Endothelial cell (in vitro differentiated cells): ENCODE data around the gene NAPG. TPM values are rescaled to one million over a fixed set of nuclear protein-coding genes. Genes with fewer than 3 reads are reported as not detected.
"Not testable (repeated sequence)": the region's sequence is repeated elsewhere in the genome, so short reads cannot be mapped to it uniquely, and the experiment has no call there.

Experiments
- DNase-seq: peaks from one replicate; pipeline ENCODE4 v3.0.0; 2021; ENCODE audit warnings: low spot score
- H3K27ac Mint-ChIP-seq: one replicate; pipeline ENCODE4 v1.8.0; 2021; ENCODE audit warnings: mixed read lengths, inconsistent platforms; ENCODE audit not compliant: unreplicated experiment
- H3K27me3 Mint-ChIP-seq: one replicate; pipeline ENCODE4 v1.8.0; 2021; ENCODE audit warnings: mild to moderate bottlenecking, moderate library complexity, mixed read lengths, inconsistent platforms; ENCODE audit not compliant: unreplicated experiment
- H3K36me3 Mint-ChIP-seq: one replicate; pipeline ENCODE4 v1.8.0; 2021; ENCODE audit warnings: mild to moderate bottlenecking, low read depth, mixed read lengths, inconsistent platforms; ENCODE audit not compliant: unreplicated experiment
- H3K4me1 Mint-ChIP-seq: one replicate; pipeline ENCODE4 v1.8.0; 2021; ENCODE audit warnings: mild to moderate bottlenecking, mixed read lengths, inconsistent platforms; ENCODE audit not compliant: unreplicated experiment
- H3K4me3 Mint-ChIP-seq: one replicate; pipeline ENCODE4 v1.8.0; 2021; ENCODE audit warnings: mild to moderate bottlenecking, mixed read lengths, inconsistent platforms; ENCODE audit not compliant: unreplicated experiment
- H3K9me3 Mint-ChIP-seq: one replicate; pipeline ENCODE4 v1.8.0; 2021; ENCODE audit warnings: mixed read lengths, inconsistent platforms; ENCODE audit not compliant: unreplicated experiment
- CTCF ChIP-seq: fragments of 200-600 bp; sonication (generic); IDR thresholded peaks from one replicate; pipeline ENCODE4 v1.5.0; 2021; ENCODE audit warnings: antibody characterized with exemption; ENCODE audit not compliant: unreplicated experiment
- total RNA-seq: library from RNA; stranded (reverse); fragmentation: NEBNext Ultra II Directional; extraction: Animal tissue kit (Norgen Biotek cat#: 25700); gene quantifications from one replicate; pipeline ENCODE4 v1.2.1, GENCODE V29; 2021; ENCODE audit not compliant: unreplicated experiment

The NAPG gene
- total RNA-seq, 1 donor from 2014 or later = 33.6 TPM

- H3K27ac Mint-ChIP-seq = no peak overlapping the region
- H3K27me3 Mint-ChIP-seq = peaks cover 2% of the 10 kb centered on the region
- no peak for TF ChIP-seq CTCF
- H3K9me3 Mint-ChIP-seq = no peaks in the 10 kb centered on the region
- H3K36me3 Mint-ChIP-seq = no peaks in the 10 kb centered on the region
- H3K4me1 Mint-ChIP-seq = no peaks in the 10 kb centered on the region
- H3K4me3 Mint-ChIP-seq = no peak overlapping the region
- no peak for DNase-seq
Measured at GRCh38 chr18:10570622-10571021, 44.8 kb downstream of the NAPG start.

DNA sequence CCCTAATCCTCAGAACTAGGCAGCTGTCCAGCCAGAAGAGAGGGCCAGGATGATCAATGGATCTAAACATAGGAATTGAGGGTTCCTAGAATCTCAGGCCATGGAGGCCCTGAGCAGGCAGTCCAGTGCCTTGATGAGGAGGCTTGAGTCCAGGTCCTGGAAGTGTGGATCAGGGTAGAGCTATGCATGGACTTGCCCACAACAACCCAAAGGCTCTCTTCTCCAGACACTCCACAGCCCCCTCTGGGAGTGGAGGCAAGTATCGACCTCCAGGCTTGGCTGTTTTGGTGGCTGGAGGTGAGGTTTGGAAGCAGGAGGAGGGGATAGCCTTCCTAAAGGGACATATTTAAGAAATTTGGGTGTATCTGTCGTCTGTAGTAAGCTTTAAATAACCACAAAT lies 45.7 kb downstream of the NAPG start:
- Mint-ChIP-seq H3K9me3 (no peaks in the 10 kb centered on the region), H3K36me3 (no peaks in the 10 kb centered on the region), H3K4me3 (no peak overlapping the region), H3K4me1 (no peaks in the 10 kb centered on the region), H3K27ac (no peak overlapping the region), H3K27me3 (peaks cover 2% of the 10 kb centered on the region)
- TF ChIP-seq CTCF = no peak
- DNase-seq = no peak

DNA sequence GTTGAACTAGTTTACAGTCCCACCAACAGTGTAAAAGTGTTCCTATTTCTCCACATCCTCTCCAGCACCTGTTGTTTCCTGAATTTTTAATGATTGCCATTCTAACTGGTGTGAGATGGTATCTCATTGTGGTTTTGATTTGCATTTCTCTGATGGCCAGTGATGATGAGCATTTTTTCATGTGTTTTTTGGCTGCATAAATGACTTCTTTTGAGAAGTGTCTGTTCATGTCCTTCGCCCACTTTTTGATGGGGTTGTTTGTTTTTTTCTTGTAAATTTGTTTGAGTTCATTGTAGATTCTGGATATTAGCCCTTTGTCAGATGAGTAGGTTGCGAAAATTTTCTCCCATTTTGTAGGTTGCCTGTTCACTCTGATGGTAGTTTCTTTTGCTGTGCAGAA lies 47.4 kb downstream of the NAPG start:
- H3K4me3 Mint-ChIP-seq, H3K27me3 Mint-ChIP-seq, H3K27ac Mint-ChIP-seq, DNase-seq, H3K9me3 Mint-ChIP-seq, H3K36me3 Mint-ChIP-seq, H3K4me1 Mint-ChIP-seq: not testable (repeated sequence)

- H3K27ac Mint-ChIP-seq, DNase-seq, H3K9me3 Mint-ChIP-seq, H3K4me1 Mint-ChIP-seq, H3K4me3 Mint-ChIP-seq, H3K27me3 Mint-ChIP-seq, H3K36me3 Mint-ChIP-seq: not testable (repeated sequence)
Measured at GRCh38 chr18:10574412-10574811, 48.6 kb downstream of the NAPG start.

DNA sequence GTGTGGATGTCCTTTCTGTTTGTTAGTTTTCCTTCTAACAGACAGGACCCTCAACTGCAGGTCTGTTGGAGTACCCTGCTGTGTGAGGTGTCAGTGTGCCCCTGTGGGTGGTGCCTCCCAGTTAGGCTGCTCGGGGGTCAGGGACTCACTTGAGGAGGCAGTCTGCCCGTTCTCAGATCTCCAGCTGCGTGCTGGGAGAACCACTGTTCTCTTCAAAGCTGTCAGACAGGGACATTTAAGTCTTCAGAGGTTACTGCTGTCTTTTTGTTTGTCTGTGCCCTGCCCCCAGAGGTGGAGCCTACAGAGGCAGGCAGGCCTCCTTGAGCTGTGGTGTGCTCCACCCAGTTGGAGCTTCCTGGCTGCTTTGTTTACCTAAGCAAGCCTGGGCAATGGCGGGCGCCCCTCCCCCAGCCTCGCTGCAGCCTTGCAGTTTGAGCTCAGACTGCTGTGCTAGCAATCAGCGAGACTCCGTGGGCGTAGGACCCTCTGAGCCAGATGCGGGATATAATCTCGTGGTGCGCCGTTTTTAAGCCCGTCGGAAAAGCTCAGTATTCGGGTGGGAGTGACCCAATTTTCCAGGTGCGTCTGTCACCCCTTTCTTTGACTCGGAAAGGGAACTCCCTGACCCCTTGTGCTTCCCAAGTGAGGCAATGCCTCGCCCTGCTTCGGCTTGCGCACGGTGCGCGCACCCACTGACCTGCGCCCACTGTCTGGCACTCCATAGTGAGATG lies 52.2 kb downstream of the NAPG start:
- not testable (repeated sequence) for H3K27ac Mint-ChIP-seq, H3K27me3 Mint-ChIP-seq, H3K9me3 Mint-ChIP-seq, H3K4me3 Mint-ChIP-seq, H3K4me1 Mint-ChIP-seq, DNase-seq
- peaks cover 13% of the 10 kb centered on the region for H3K36me3 Mint-ChIP-seq

DNA sequence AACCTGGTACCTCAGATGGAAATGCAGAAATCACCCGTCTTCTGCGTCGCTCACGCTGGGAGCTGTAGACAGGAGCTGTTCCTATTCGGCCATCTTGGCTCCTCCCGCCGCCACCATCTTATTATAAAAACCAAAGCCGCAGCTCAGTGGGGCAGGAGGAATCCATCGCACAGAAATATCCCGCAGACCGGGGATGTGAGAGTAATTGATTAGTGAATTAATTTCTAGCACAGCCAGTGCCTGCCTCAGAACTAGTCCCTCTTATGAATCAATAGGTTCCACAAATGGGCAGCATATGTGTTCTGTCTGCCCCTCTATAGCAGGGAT lies 52.7 kb downstream of the NAPG start:
- H3K27ac Mint-ChIP-seq, H3K9me3 Mint-ChIP-seq: not testable (repeated sequence)

GRCh38 chr18:10579079-10579867 lies 53.4 kb downstream of the NAPG start:
- Mint-ChIP-seq H3K27ac (no peak overlapping the region), H3K27me3 (peaks cover 2% of the 10 kb centered on the region)
- TF ChIP-seq CTCF = no peak

More for the DNA sequence above, 52.7 kb downstream of the NAPG start:
- DNase-seq, H3K4me1 Mint-ChIP-seq, H3K4me3 Mint-ChIP-seq, H3K27me3 Mint-ChIP-seq: not testable (repeated sequence)
- H3K36me3 Mint-ChIP-seq = peaks cover 13% of the 10 kb centered on the region

More at GRCh38 chr18:10579079-10579867, 53.4 kb downstream of the NAPG start:
- Mint-ChIP-seq H3K4me1 (no peaks in the 10 kb centered on the region), H3K36me3 (peaks cover 13% of the 10 kb centered on the region), H3K4me3 (no peak overlapping the region), H3K9me3 (no peaks in the 10 kb centered on the region)
- DNase-seq = no peak
